GM12801 (cell line): ENCODE data around the gene ALG5.

Experiments used
- TF ChIP-seq, protein P1 (sequence below): IDR thresholded peaks from one replicate; pipeline ENCODE4 v1.5.1; 2011; ENCODE audit warnings: control low read depth; ENCODE audit not compliant: insufficient read length; ENCODE audit errors: extremely low read depth

The ALG5 gene

DNA sequence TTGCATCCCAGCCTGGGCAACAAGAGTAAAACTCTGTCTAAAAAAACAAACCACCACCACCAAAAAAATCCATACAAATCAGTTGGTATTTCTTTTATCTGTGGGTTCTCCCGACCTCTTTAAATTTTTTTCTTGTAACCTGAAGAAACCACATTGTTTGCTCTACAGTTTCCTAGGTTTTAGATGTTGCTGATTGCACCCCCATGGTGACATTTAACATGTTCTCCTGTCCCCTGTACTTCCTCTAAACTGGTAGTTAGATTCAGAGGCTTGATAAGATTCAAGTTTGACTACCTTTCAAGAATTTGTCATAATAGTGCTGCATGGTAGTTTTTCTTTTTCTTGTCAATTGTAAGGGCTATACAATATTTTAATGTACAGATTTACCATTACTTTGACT is 24.0 kb downstream of the ALG5 start:
- TF ChIP-seq, protein P1, sequence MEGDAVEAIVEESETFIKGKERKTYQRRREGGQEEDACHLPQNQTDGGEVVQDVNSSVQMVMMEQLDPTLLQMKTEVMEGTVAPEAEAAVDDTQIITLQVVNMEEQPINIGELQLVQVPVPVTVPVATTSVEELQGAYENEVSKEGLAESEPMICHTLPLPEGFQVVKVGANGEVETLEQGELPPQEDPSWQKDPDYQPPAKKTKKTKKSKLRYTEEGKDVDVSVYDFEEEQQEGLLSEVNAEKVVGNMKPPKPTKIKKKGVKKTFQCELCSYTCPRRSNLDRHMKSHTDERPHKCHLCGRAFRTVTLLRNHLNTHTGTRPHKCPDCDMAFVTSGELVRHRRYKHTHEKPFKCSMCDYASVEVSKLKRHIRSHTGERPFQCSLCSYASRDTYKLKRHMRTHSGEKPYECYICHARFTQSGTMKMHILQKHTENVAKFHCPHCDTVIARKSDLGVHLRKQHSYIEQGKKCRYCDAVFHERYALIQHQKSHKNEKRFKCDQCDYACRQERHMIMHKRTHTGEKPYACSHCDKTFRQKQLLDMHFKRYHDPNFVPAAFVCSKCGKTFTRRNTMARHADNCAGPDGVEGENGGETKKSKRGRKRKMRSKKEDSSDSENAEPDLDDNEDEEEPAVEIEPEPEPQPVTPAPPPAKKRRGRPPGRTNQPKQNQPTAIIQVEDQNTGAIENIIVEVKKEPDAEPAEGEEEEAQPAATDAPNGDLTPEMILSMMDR = no peak

DNA sequence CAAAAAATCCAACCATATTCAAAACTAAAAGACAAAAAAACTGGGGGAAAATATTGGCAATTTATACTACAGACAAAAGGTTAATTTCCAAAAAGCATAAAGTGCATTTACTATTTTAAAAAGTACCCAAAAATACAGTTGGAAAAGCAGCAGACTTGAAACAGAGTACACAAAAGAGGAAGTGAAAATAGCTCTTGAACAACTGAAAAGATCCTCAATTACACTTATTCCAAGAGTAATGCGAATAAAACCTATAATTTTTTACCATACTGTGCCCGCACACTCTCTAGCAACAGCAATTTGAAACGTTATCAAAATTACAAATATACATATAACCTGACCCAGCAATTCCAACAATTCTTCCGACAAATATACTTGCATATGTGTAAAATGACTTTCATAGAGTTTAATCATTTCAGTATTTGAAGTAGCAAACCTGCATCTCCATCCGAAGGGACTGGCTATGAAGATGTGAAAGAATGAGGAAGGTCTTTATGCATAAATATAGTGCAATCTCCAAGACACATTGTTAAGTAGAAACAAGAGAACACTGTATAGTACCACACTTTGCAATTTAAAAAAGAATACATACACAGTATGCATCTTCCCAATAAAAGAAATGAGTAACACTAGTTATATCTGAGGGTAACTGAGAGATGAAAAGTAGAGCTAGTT is 25.4 kb downstream of the ALG5 start:
- TF ChIP-seq, protein P1 = no peak

DNA sequence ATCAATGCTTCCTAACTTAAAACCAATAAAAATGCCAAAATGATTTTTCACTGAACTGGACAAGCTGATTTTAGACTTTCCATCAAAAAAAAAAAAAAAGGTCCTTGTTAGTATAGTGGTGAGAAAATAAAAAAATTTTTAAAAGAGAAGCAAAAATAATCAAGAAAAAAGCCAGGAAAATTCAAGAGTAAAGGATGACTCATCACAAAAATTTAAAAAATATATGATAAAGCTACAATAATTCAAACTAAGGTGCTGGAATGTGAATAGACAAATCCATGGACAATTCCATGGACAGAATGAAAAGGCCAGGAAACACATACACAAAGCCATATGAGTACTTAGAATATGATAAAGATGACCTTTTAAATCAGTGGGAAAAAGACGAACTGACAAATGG is 26.1 kb downstream of the ALG5 start:
- TF ChIP-seq, protein P1 = no peak

DNA sequence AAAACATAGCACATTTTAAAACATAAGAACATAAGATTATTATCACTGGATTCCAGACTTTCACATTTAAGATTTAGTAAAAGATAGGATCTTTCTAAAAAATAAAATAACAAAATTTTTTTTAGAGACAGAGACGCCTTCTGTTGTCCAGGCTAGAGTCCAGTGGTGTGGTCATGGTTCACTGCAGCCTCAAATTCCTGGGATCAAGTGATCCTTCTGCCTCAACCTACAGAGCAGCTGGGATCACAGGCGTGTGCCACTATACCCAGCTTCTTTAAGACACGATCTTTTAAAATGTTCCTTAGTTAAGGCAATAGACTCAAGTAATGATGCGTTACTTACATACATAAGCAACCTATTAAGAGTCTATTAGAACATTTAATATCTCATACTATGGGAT is 32.7 kb downstream of the ALG5 start:
- TF ChIP-seq, protein P1 = no peak

DNA sequence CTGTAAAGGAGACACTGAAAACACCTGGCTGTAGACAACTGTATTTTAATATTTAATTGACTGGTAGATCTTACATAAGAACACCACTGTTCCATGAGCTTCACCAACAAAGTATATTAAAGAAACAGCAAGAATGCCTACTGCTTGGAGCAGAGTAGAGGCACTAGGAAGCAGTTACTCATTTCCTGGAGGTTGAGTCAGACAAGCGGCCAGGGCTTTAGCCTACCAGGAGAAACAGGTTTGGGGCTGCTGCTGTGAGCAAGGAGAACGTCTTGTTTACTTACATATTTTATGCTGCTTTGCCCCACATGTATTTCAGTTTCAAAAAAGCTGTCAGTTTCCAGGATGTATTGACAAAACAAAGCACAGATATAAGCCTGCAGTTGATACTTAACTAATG is 33.4 kb downstream of the ALG5 start:
- TF ChIP-seq, protein P1 = no peak

DNA sequence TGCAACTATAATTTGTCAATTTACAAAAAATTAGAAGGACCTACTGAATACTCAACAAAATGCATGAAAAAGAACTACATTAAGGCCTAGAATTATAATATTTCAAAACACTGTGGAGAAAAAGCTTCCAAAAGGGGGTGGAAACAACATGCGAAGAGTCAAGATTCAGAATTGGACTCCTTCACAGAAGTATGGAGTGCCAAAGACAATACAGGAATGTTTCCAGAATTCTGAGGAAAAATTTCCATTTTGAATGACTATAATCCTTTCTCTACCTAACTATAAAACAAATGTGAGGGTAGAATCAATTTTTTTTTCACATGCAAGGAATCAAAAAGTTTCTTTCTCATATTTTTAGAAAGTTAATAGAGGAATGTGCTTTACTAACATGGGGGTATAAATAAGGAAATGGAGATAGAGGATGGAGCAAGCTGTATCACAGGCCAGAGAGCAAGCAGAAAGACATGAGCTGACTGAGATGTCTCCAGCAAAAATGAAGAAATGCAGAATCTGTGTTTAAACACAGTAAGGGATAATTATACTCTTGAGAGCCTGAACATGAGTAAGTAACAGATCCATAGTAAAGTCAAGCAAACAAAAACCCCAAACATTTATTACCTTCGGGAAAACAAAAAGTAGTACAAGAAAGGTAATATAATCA is 39.6 kb downstream of the ALG5 start:
- TF ChIP-seq, protein P1 = no peak

DNA sequence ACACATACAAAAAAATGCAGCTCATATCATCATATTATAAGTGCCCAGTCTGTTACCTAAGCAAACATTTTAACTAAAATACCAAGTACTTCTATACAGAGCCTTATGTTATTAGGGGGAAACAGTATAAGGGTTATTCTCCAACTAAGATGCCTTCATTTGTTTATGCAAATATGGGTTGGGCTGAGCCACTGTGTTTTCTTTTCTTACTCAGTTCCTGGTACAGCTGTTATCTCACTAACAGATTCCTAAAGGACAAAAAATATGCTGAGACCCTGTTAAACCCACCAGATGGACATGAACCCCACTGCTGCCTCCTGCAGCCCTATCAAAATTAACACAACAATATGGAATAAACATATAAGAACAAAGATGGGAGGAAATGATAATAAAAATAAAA is 44.6 kb downstream of the ALG5 start:
- TF ChIP-seq, protein P1 = no peak
